KBM-7 (cell line): ENCODE results near the gene TECRL.
A peak's percentile ranks its signal among the peaks of the same experiment; 100 is the strongest.

ENCODE experiments used
- DNase-seq: peaks from one replicate; pipeline ENCODE4 v3.0.0-alpha.2; 2015
- in situ Hi-C: fragments of 300-500 bp; cut with MboI; formaldehyde crosslinking; loops from 2 replicates; pipeline ENCODE4 v1.14.3; 2020; ENCODE audit warnings: low sequenced_read_pairs, low pct_unique_long_range_greater_than_20kb, mixed read lengths

Gene TECRL

GRCh38 chr4:64340218-64341110 is 68.8 kb downstream of the TECRL start:
- no peak for DNase-seq
- in situ Hi-C loops: no loop called here

DNA sequence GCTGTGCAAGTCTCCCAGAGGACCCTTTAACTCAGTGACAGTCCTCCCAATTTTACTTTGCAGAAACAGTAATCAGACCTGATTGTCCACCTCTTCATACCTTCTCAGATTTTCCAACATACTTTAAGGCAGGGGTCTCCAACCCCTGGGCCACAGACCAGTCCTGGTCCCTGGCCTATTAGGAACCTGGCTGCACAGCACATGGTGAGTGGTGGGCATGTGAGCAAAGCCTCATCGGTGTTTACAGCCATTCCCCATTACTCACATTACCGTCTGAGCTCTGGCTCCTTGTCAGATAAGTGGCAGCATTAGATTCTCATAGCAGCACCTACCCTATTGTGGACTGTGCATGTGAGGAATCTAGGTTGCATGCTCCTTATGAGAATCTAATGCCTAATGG is 74.3 kb downstream of the TECRL start:
- in situ Hi-C loops: no loop called here

DNA sequence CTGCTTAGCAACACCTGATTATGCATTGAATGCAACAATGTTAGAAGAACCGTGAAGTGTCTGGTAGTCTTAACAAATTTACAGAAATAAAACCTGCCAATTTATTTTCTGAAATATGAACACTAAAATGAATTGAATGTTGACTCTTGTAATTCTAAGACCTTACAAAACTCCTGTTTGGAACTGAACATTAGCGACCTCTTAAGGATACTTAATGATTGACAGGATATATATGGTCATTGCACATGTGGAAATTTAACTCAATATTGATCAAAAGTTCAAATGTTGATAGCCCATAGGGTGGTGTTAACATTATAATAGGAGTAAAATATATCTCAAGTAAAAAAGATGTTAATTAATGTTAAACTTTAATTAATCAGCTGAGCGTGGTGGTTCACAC is 79.1 kb downstream of the TECRL start:
- DNase-seq: no peak
- in situ Hi-C loops: no loop called here

More for the DNA sequence above, 74.3 kb downstream of the TECRL start:
- no peak for DNase-seq

GRCh38 chr4:64327237-64327636 is 82.0 kb downstream of the TECRL start:
- no peak for DNase-seq
- in situ Hi-C loops: no loop called here

DNA sequence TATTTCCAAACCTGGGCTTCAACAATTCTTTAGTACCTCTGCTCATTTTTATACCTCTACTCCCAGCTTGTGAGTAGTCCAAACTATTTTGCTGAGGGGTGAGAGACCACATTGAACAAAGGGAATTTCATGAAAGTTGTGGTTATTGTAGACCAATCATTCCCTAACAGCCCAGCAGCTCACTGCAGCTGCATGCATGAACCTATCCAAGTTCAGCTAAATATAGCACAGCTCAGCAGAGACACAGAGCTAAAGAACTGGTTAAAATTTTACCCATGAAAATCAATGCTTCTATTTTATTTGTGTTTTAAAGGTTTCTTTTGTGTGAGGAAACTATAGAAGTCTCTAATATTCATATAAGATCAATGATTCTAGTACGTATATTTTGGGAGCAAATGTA is 82.7 kb downstream of the TECRL start:
- no peak for DNase-seq
- in situ Hi-C loops: no loop called here

GRCh38 chr4:64306255-64306565 is 103.0 kb downstream of the TECRL start:
- DNase-seq: no peak
- in situ Hi-C loops: no loop called here

DNA sequence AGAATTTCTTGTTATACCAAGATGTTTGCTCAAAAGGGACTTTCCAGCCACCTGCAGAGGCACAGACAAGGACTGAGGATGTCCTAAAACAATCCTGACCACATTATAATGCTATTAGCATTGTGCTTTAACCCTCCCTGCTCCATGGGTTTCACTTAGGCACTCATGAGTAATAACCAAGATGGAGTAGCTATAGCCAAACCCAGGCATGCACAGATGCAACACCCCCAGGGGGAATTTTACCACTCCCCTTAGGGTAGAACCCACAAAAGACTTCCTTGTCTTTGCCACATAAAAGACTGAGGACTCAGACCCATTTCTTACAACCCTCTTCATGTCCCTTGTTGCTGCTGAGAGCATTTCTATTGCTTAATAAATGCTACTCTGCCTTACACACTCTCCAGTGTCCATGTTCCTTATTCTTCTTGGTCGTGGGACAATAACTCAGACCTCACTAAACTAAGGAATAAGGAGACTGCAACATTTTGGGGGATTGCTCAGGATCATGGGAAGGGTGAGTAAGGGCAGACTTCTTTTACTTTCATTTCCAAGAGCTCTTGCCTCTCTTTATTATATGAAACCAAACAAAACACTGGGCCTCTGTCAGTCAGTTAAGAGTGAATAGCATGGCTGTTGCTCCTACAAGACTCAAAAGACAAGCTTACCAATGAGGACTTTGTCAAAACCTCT is 103.5 kb downstream of the TECRL start:
- in situ Hi-C loops: no loop called here
- no peak for DNase-seq

DNA sequence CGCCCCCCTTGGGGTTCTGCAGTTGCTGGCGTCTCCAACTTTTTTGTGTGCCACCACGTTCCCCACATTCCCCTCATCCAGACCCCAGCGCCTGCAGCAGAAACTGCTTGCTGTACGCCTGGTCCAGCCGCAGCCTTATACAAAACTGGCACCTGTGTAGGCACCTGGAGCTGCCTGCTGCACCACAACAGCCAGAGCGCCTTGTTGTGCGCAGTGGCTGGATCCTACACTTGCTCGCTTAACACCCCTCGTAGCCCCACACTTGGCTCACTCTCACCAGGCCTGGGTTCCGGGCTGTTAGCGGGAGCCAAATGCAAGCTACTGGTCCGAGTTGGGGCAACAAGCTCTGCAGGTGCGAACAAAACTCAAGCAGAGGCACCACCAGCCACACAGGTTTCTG is 136.8 kb downstream of the TECRL start:
- in situ Hi-C loops: no loop called here
- no peak for DNase-seq

- in situ Hi-C loops: no loop called here
- peak; percentile 1 for DNase-seq
These were observed 137.6 kb downstream of the TECRL start for GRCh38 chr4:64271601-64272081.

GRCh38 chr4:64266669-64267068 is 142.6 kb downstream of the TECRL start:
- in situ Hi-C loops: no loop called here
- no peak for DNase-seq

- no peak for DNase-seq
- in situ Hi-C loops: no loop called here
These were observed 143.0 kb downstream of the TECRL start for GRCh38 chr4:64266263-64266662.

GRCh38 chr4:64251781-64252180 is 157.5 kb downstream of the TECRL start:
- no peak for DNase-seq
- in situ Hi-C loops: no loop called here

- in situ Hi-C loops: no loop called here
- no peak for DNase-seq
These were observed 158.8 kb downstream of the TECRL start for GRCh38 chr4:64250488-64250887.

GRCh38 chr4:64250061-64250460 is 159.2 kb downstream of the TECRL start:
- no peak for DNase-seq
- in situ Hi-C loops: no loop called here

DNA sequence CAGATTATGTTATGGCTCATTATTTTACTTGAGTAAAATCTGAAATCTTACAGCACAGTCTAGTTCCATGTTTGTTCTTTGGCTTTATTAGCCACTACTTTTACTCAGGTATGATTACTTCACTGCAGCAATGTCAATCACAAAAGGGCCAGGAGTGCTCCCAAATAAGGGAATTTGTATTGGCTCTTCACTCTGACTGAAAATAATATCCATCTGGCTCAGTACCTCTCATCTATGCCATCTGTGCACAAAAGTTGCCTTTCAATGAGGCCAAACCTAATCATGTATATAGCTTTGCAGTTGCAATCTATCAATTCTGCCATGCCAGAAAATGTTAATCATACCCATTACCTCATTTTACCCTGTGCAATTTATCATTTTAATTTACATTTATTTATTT is 161.1 kb downstream of the TECRL start:
- in situ Hi-C loops: no loop called here
- DNase-seq: no peak

DNA sequence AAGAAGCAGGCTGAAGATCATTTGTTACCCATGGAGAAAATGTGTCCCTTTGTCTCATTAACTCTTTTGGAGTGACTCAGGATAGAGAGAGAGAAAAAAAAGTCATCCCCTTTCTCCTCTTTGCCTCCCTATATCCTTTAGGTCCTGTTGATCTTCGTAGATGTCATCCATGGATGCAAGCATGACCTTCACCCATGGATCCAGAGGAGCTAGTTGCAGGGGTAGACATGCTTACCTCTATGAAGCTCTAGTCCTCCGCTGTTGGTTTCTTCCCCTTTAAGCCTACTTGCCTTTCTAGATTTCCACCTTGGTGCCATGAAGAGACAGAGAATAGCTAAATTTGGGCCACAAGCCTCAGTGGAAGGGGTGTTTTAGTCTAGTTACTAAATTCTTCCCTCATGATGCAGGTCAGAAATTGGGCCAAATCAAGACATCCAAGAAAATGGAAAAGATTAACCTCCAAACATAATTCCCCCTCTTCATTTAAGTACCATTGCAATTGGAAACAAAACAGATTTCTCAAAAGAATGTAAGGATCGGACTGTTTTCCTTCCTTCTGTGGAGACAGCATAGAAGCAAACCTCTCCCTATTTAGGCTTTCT is 178.4 kb downstream of the TECRL start:
- DNase-seq: peak; percentile 12

More for the DNA sequence above, 178.4 kb downstream of the TECRL start:
- in situ Hi-C loops: no loop called here
